Activated naive CD4-positive, alpha-beta T cell treated with Interleukin-2 at 50 U/mL for 16 hours (primary cell): ENCODE results near the gene MEG3.

Experiments used
- DNase-seq: peaks from one replicate; pipeline ENCODE4 v3.0.0-alpha.2; 2020

The MEG3 gene

GRCh38 chr14:100867631-100868315 is 41.9 kb downstream of the MEG3 start:
- no peak for DNase-seq

DNA sequence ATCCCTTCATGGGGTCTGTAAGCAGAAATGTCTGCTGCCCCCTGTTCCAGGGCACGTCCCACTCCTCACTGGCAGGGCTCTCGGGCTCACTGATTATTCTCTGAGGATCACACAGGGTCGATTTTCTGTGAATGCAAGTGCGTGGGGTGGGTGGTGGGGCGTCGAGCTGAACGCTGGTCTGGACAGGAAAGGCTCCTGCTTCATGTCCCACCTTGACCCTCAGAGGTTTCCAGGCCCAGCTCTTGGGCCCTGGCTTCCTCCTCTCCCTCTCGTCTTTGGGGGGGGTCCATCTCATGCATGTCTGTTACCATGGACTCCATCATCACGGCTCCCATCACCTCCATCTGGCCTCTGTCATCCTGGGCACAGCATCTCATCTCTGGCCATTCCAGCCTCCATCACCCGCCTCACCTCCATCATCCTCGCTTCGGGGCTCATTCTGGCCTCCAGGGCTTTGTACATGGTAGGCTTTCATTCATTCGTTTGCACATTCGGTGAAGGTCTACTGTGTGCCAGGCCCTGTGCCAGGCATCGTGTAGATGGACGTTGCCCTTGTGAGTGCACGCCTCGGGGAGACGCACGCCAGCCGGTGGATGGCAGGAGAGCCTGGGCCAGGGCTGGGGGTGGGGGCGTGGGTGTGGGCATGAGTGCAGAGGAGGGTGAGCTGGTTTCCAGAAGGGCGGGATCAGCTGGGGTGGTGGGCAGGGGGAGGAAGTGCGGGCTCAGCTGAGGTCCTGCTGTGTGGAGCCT is 42.9 kb downstream of the MEG3 start:
- DNase-seq, result no peak

DNA sequence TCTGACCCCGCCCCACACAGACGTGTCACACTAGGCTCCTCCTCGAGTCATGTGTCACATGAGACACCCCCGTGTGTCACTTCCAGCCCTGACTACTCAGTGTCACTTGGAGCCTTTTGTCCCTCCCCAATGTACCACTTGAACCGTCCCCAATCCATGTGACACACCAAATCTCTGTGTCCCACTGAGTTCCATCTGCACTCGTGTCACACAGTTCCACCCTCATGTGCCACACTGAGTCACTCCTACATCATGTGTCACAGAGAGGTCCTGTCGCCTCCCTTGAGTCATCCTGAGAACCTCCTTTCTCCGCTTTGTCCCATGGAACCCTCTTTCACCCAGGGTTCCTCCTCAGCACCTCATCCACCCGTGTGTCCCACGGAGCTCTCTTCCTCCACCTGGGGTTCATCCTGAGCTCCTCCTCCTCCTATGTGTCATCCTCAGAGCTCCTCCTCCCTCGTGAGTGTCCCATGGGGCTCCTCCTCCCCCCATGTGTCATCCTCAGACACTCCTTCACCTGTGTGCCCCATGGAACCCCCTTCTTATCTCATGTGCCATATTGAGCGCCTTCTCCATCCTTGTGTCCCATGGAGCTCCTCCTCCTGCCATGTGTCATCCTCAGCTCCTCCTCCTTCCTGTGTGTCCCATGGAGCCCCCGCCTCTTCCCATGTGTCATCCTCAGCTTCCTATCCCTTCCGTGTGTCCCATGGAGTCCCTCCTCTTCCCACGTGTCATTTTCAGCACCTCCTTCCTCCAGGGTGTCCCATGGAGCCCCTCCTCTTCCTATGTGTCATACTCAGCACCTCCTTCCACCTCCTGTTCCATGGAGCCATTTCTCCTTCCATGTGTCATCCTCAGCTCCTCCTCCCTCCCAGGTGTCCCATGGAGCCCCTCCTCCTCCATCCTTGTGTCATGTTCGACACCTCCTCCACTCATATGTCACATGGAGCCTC is 45.6 kb downstream of the MEG3 start:
- DNase-seq, result no peak

- no peak for DNase-seq
These were observed 46.6 kb downstream of the MEG3 start for GRCh38 chr14:100872259-100873095.

- no peak for DNase-seq
These were observed 47.2 kb downstream of the MEG3 start for GRCh38 chr14:100873096-100873482.

DNA sequence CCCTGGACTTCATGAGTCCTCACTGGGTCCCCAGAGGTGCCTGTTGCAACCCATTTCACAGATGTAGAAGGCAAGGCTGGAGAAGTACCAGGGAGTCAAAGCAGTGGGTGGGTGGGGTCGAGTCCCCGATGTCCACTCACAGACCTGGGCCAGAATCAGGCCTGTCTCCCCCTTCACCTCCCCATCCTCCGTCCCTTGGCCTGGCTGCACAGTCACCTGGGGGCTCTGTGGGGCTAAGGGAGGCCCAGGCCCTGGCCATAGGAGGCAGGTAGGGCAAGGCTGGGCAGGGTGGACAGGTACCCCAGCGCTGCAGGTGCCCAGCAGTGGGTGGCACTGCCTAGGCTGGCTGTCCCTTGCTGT is 48.1 kb downstream of the MEG3 start:
- DNase-seq, result no peak

DNA sequence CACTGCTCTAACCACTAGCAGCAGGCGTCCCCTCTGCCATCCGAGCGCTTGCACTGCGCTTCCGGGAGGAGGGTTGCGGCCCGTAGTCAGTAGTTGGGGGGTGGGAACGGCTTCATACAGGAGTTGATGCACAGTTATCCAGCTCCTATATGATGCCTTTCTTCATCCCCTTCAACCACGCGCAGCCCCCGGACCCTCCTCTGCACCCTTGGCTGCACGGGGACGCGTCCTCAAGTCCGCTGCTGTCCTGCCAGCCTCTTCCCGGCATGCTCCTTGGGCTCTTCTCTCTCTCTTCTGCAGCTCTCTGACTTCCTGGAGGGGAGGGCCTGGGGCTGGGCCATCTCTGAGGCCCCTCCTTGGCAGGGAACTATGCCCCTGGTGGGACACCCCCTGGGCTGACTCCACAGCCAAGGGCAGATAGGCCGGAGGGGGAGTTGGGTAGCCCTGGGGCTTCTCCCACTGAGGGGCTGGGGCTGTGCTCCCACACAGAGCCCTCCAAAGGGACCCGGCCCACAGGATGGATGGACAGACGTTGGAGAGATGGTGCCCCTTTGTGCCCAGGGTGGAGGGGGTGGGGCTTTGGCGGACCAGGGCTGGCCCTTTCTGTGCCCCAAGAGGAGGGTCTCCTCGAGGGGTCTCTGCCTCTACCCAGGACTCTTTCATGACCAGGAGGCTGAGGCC is 48.6 kb downstream of the MEG3 start:
- no peak for DNase-seq

DNA sequence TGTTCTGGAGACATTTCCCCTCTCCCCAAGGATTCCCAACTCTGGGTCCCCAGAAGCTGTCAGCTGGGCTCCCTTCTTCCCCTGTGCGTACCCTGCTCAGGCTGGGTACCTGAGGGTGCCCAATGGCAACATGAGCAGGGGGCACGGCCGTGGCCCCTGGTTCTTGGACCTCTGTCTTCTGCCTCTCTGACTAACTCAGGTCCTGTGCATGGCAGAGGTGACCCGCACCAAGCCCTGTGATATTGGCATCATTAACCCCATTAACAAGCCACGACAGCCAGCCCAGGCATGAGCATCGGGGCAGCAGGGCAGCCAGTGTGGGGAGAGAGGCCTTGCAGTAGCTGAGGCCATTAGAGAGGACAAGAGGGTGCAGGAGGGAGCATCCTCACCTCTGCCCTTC is 49.2 kb downstream of the MEG3 start:
- DNase-seq, result no peak

- no peak for DNase-seq
These were observed 50.1 kb downstream of the MEG3 start for GRCh38 chr14:100875861-100876590.

GRCh38 chr14:100878271-100879146 is 52.6 kb downstream of the MEG3 start:
- DNase-seq, result no peak

DNA sequence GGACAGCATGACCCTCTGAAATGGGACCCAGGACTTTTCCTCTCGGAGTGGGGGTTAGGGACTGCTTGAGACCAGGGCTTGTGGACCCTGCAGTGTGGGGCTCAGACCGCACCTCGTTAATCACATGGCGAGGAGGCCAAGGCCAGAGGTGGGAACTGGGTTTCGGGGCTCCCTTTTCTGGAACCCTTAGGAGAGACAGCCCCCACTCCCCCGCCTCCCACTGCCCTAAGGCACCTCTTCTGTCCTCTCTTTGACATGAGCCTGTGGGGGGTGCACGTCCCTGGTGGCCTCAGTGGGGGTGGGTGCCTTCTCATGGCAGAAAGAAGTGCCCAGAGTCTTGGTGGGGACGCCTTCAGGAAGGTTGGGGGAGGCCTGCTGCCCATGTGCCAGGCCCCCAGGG is 53.3 kb downstream of the MEG3 start:
- DNase-seq, result no peak

- no peak for DNase-seq
These were observed 53.9 kb downstream of the MEG3 start for GRCh38 chr14:100879782-100880181.

GRCh38 chr14:100880271-100881101 is 54.6 kb downstream of the MEG3 start:
- DNase-seq, result no peak

GRCh38 chr14:100881211-100882025 is 55.5 kb downstream of the MEG3 start:
- no peak for DNase-seq

DNA sequence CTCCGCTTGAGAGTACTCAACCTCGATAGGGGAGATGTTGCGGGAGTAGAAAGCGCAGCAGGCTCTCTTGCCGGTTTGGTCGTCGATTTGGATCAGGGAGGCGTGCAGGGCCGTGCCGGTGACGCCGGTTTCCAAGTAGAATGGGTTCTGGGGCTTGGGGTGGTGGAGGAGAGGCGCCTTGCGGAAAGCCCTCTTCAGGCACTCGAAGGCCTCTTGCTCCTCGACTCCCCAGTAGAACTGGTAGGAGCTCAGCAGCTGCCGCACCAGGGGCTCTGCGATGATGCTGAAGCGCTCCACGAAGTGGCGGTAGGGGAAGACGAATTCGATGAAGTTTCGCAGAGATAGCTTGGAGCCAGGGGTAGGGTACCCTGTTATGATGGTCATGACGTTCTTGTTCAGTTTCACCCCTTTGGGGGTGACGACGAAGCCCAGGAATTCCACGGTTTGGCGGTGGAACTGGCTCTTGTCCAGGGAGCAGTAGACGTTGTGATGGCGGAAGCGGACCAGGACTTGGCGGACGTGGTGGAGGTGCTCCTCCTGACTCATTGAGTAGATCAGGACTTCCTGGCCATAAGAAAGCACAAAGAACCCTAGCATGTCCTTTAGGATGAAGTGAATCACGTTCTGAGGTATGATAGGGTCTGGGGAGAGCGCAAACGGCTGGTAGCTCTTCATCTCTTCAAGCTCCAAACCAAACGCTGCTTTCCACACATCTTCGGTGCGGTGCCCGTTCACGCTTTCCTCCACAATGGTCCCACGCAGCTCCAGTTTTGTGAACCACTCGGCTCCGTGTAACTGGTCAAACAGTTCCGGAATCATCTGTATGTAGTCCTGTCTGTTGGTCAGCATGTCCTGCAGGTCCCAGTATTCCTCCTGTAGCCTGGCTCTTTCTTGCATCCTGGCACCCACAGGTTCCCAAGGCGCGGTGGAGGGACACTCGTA is 56.4 kb downstream of the MEG3 start:
- no peak for DNase-seq

GRCh38 chr14:100882991-100883788 is 57.3 kb downstream of the MEG3 start:
- DNase-seq, result no peak

DNA sequence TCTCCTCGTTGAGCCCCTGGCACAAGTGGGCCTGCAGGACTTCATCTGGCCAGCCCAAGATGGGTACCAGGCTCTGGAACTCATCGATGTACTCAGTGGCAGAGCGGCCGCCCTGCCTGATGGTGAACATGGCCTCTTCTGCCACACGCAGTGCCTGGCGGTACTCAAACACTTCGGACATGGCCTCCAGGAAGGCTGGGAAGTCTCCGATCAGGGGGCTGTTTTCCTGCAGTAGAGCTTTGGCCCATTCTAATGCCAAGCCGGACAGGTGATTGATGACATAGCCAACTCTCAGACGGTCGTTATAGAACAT is 57.8 kb downstream of the MEG3 start:
- DNase-seq, result no peak
